GM04504 (cell line): ENCODE measurements around the gene PITPNM1.
"Not testable (repeated sequence)": the region's sequence is repeated elsewhere in the genome, so short reads cannot be mapped to it uniquely, and the experiment has no call there.

Experiments
- DNase-seq: peaks from one replicate; pipeline ENCODE4 v3.0.0-alpha.2; 2012; ENCODE audit warnings: low read depth

PITPNM1 gene

GRCh38 chr11:67523556-67524479 lies 18.7 kb upstream of the PITPNM1 start:
- DNase-seq: no peak

- DNase-seq: no peak
Measured at GRCh38 chr11:67522844-67523555, 17.8 kb upstream of the PITPNM1 start, which contains the start of gene CABP2. Gene CABP2 (minus strand): TSS chr11:67523446. CDS start chr11:67523326, 120 bp downstream.

GRCh38 chr11:67522338-67522737 lies 17.2 kb upstream of the PITPNM1 start:
- DNase-seq: no peak

- DNase-seq: no peak
Measured at GRCh38 chr11:67521924-67522323, 16.8 kb upstream of the PITPNM1 start.

GRCh38 chr11:67520856-67521824 lies 16.0 kb upstream of the PITPNM1 start:
- no peak for DNase-seq

GRCh38 chr11:67519726-67520125 lies 14.6 kb upstream of the PITPNM1 start:
- no peak for DNase-seq

- no peak for DNase-seq
Measured at GRCh38 chr11:67517784-67518552, 12.8 kb upstream of the PITPNM1 start.

- no peak for DNase-seq
Measured at GRCh38 chr11:67516806-67517205, 11.6 kb upstream of the PITPNM1 start.

- DNase-seq: no peak
Measured at GRCh38 chr11:67514116-67514515, 9.0 kb upstream of the PITPNM1 start.

GRCh38 chr11:67511558-67511957 lies 6.4 kb upstream of the PITPNM1 start:
- DNase-seq: not testable (repeated sequence)

- DNase-seq: no peak
Measured at GRCh38 chr11:67510023-67510345, 4.8 kb upstream of the PITPNM1 start.

- peak; percentile 91 for DNase-seq
Measured at GRCh38 chr11:67508486-67509121, 3.4 kb upstream of the PITPNM1 start.

- peak; percentile 99 for DNase-seq
Measured at GRCh38 chr11:67507864-67508485, 2.8 kb upstream of the PITPNM1 start, which contains the start of gene CDK2AP2. Gene CDK2AP2 (minus strand): TSS chr11:67508162. CDS start chr11:67508082, 80 bp downstream.

- no peak for DNase-seq
Measured at GRCh38 chr11:67507242-67507863, 2.2 kb upstream of the PITPNM1 start.

- no peak for DNase-seq
Measured at GRCh38 chr11:67506426-67507051, 1.4 kb upstream of the PITPNM1 start.

- DNase-seq: peak; percentile 71
Measured at GRCh38 chr11:67505605-67506396, 638 bp upstream of the PITPNM1 start.

GRCh38 chr11:67504005-67504949 lies 886 bp downstream of the PITPNM1 start:
- DNase-seq: no peak
